ENCODE measurements around the gene FRS2.

DNA sequence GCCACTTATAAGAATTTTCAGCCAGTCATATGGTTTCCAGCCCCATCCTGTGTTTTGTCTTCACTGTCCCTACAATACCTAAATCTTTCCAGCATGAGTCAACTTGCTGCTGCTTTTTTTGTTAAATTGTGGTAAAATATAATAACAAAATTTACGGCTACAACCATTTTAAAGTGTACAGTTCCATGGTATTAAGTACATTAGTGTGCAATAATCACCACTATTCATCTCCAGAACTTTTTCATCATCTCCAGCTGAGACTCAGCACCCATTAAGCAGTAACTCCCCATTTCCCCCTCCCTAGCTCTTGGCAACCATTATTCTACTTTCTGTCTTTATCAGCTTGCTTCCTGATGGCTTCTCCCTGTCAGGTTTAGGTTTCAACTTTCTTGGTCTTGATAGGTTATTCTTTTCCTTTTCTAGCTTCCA lies 39.1 kb downstream of the FRS2 start:
- TF ChIP-seq POLR2AphosphoS5 (IDR thresholded peaks at IDR 0.05): no peak
- TF ChIP-seq POLR2A (IDR thresholded peaks at IDR 0.05; ENCODE audit: low read depth): no peak
- TF ChIP-seq, protein P1, sequence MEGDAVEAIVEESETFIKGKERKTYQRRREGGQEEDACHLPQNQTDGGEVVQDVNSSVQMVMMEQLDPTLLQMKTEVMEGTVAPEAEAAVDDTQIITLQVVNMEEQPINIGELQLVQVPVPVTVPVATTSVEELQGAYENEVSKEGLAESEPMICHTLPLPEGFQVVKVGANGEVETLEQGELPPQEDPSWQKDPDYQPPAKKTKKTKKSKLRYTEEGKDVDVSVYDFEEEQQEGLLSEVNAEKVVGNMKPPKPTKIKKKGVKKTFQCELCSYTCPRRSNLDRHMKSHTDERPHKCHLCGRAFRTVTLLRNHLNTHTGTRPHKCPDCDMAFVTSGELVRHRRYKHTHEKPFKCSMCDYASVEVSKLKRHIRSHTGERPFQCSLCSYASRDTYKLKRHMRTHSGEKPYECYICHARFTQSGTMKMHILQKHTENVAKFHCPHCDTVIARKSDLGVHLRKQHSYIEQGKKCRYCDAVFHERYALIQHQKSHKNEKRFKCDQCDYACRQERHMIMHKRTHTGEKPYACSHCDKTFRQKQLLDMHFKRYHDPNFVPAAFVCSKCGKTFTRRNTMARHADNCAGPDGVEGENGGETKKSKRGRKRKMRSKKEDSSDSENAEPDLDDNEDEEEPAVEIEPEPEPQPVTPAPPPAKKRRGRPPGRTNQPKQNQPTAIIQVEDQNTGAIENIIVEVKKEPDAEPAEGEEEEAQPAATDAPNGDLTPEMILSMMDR (IDR thresholded peaks at IDR 0.05): no peak
